Testis (tissue), 2 donors: Measurements from ENCODE around the gene HPN.

Source experiments
- POLR2A ChIP-seq: fragments of 450-650 bp; IDR thresholded peaks from one replicate; pipeline ENCODE4 v1.6.1; 2017; ENCODE audit warnings: antibody characterized with exemption, mild to moderate bottlenecking, moderate library complexity
- TF ChIP-seq, protein P1 (sequence below), 3 experiments: fragments of 450-650 bp in 2 of 3; fragments of 200-600 bp in 1 of 3; sonication (generic) in 1 of 3; IDR thresholded peaks; one replicate each; pipeline ENCODE4 v1.5.1; 2016 to 2019; ENCODE audit warnings: antibody characterized with exemption in 3 of 3, mild to moderate bottlenecking in 2 of 3, moderate library complexity in 1 of 3

- TF ChIP-seq POLR2A: no peak
- TF ChIP-seq, protein P1, sequence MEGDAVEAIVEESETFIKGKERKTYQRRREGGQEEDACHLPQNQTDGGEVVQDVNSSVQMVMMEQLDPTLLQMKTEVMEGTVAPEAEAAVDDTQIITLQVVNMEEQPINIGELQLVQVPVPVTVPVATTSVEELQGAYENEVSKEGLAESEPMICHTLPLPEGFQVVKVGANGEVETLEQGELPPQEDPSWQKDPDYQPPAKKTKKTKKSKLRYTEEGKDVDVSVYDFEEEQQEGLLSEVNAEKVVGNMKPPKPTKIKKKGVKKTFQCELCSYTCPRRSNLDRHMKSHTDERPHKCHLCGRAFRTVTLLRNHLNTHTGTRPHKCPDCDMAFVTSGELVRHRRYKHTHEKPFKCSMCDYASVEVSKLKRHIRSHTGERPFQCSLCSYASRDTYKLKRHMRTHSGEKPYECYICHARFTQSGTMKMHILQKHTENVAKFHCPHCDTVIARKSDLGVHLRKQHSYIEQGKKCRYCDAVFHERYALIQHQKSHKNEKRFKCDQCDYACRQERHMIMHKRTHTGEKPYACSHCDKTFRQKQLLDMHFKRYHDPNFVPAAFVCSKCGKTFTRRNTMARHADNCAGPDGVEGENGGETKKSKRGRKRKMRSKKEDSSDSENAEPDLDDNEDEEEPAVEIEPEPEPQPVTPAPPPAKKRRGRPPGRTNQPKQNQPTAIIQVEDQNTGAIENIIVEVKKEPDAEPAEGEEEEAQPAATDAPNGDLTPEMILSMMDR (IDR thresholded peaks at IDR 0.05): no peak
Observed at GRCh38 chr19:35022460-35022859, 19.1 kb upstream of the HPN start.
